Right lobe of liver (tissue), 6 donors: Measurements from ENCODE around the gene SERPINA3. TPM values are rescaled to one million over a fixed set of nuclear protein-coding genes. Genes with fewer than 3 reads are reported as not detected.

ENCODE experiments used
- ATAC-seq, 4 donors: fragments of 200-7000 bp; cut with Tn5 transposase; one replicate each; pipeline ENCODE4 v1.9.1; 2020; ENCODE audit warnings: mild to moderate bottlenecking in 4 of 4, moderate library complexity in 4 of 4
- DNase-seq, 3 donors: peaks; one replicate each; pipeline ENCODE4 v3.0.0-alpha.2; 2020
- H3K27ac ChIP-seq, 3 donors: fragments of 200-600 bp; one replicate each; pipeline ENCODE4 v1.8.0; 2022
- H3K27me3 ChIP-seq, 2 donors: fragments of 200-600 bp; one replicate each; pipeline ENCODE4 v1.8.0; 2022
- H3K36me3 ChIP-seq, 4 donors: fragments of 200-600 bp; sonication (generic) in 1 of 4; one replicate each; pipeline versions ENCODE4 v1.5.1 to v1.8.0; 2017 to 2022; ENCODE audit warnings: control low read depth in 1 of 4
- H3K4me1 ChIP-seq, 4 donors: fragments of 200-600 bp; sonication (generic) in 1 of 4; one replicate each; pipeline versions ENCODE4 v1.5.1 to v1.8.0; 2017 to 2022; ENCODE audit warnings: control low read depth in 1 of 4
- H3K4me3 ChIP-seq, 3 donors: fragments of 200-600 bp; one replicate each; pipeline ENCODE4 v1.8.0; 2022
- H3K9me3 ChIP-seq, 4 donors: fragments of 200-600 bp; sonication (generic) in 1 of 4; one replicate each; pipeline versions ENCODE4 v1.5.1 to v1.8.0; 2017 to 2022; ENCODE audit warnings: control low read depth in 1 of 4
- CTCF ChIP-seq, 4 donors: fragments of 200-600 bp in 3 of 4; fragments of 450-650 bp in 1 of 4; IDR thresholded peaks; one replicate each; pipeline versions ENCODE4 v1.5.1 to v1.8.0; 2016 to 2022; ENCODE audit warnings: antibody characterized with exemption in 4 of 4, mild to moderate bottlenecking in 2 of 4
- POLR2A ChIP-seq: fragments of 450-650 bp; IDR thresholded peaks from one replicate; pipeline ENCODE4 v1.6.1; 2017; ENCODE audit warnings: antibody characterized with exemption, mild to moderate bottlenecking
- WGBS: methylation state at CpG from one replicate; pipeline ENCODE4 v1.1.6; 2018; ENCODE audit warnings: low coverage, low lambda C conversion rate; ENCODE audit not compliant: insufficient coverage; ENCODE audit errors: missing lambda C conversion rate; 5-methylcytosine and 5-hydroxymethylcytosine counted together
- intact Hi-C, 2 donors: fragments of 100-400 bp; cut with DNase I; formaldehyde crosslinking; loops; one replicate each; pipeline versions ENCODE4 v1.11.2 to v1.14.1; 2022
- total RNA-seq, 6 experiments: library from RNA; depleted of rRNA in 2 of 6; stranded (reverse); fragments of >200 nt in 2 of 6; fragmentation: NEBNext Ultra II Directional in 3 of 6; extraction: Animal tissue kit (Norgen Biotek cat#: 25700) in 3 of 6; gene quantifications; one replicate each; pipeline versions ENCODE4 v1.1.0 to v1.2.4, GENCODE V29; 2016 to 2023
- donor health status: DM: no; HTN: yes; CAD: no.
- donor health status: DM: no; HTN: no; CAD: no.
- donor health status: DM: no; HTN: no; CAD: no.
- donor health status: DM: no; HTN: yes; CAD: no.
- donor health status: DM: no; HTN: yes; CAD: no.

The SERPINA3 gene
- total RNA-seq, 6 experiments from 2014 or later = 5,211 to 12,749 (median 8,707) TPM

GRCh38 chr14:94571950-94572349 is 40.2 kb upstream of the SERPINA3 start:
- Histone ChIP-seq H3K4me1 (peaks cover 0 to 73% (median 27%) of the 10 kb centered on the region in 4 donors), H3K36me3 (peaks cover 0 to 4% (median 0%) of the 10 kb centered on the region in 4 donors), H3K27ac (peak overlapping the region; percentile 22 to 76 (median 72)), H3K4me3 (no peak overlapping the region), H3K27me3 (no peaks in the 10 kb centered on the region), H3K9me3 (no peaks in the 10 kb centered on the region)
- 31% methylated on average over 6 of the region's 6 CpGs for WGBS
- peak in 1 of 3 donors; percentile 71 for DNase-seq
- intact Hi-C loops = no loop called here
- ATAC-seq = peak in 3 of 4 donors; percentile 30 to 46 (median 38)
- no peak for TF ChIP-seq CTCF (IDR thresholded peaks at IDR 0.05)
- no peak for TF ChIP-seq POLR2A

GRCh38 chr14:94572637-94573303 is 39.4 kb upstream of the SERPINA3 start:
- 32% methylated on average over 7 of the region's 7 CpGs for WGBS
- peaks cover 0 to 73% (median 27%) of the 10 kb centered on the region in 4 donors for H3K4me1 ChIP-seq
- peak overlapping the region in 2 of 3 donors; percentile 40 to 72 for H3K27ac ChIP-seq
- ATAC-seq (peak; percentile 20 to 52 (median 34)), DNase-seq (peak in 1 of 3 donors; percentile 65)
- TF ChIP-seq POLR2A = no peak
- TF ChIP-seq CTCF (IDR thresholded peaks at IDR 0.05) = no peak
- intact Hi-C loops = no loop called here
- H3K9me3 ChIP-seq = no peaks in the 10 kb centered on the region
- H3K27me3 ChIP-seq = no peaks in the 10 kb centered on the region
- H3K4me3 ChIP-seq = no peak overlapping the region
- no peaks in the 10 kb centered on the region for H3K36me3 ChIP-seq

- H3K4me3 ChIP-seq = no peak overlapping the region
- H3K27ac ChIP-seq = peak overlapping the region in 2 of 3 donors; percentile 40 to 72
- WGBS = 68% methylated on average over 6 of the region's 6 CpGs
- peaks cover 0 to 72% (median 27%) of the 10 kb centered on the region in 4 donors for H3K4me1 ChIP-seq
- TF ChIP-seq CTCF (IDR thresholded peaks at IDR 0.05) (no peak), POLR2A (no peak)
- H3K27me3 ChIP-seq = no peaks in the 10 kb centered on the region
- no peaks in the 10 kb centered on the region for H3K36me3 ChIP-seq
- no peaks in the 10 kb centered on the region for H3K9me3 ChIP-seq
- DNase-seq (no peak), ATAC-seq (no peak)
- intact Hi-C loops = no loop called here
These were observed 38.5 kb upstream of the SERPINA3 start for GRCh38 chr14:94573475-94574277.

- peaks cover 0 to 66% (median 27%) of the 10 kb centered on the region in 4 donors for H3K4me1 ChIP-seq
- intact Hi-C loops = no loop called here
- WGBS = 88% methylated on average over 1 of the region's 3 CpGs
- no peaks in the 10 kb centered on the region for H3K9me3 ChIP-seq
- H3K36me3 ChIP-seq = no peaks in the 10 kb centered on the region
- no peaks in the 10 kb centered on the region for H3K27me3 ChIP-seq
- peak overlapping the region in 1 of 3 donors; percentile 8 for H3K27ac ChIP-seq
- ATAC-seq (no peak), DNase-seq (no peak)
- TF ChIP-seq POLR2A (no peak), CTCF (IDR thresholded peaks at IDR 0.05) (no peak)
- H3K4me3 ChIP-seq = no peak overlapping the region
These were observed 37.9 kb upstream of the SERPINA3 start for GRCh38 chr14:94574336-94574735.
